RWPE1 (cell line): Measurements from ENCODE around the gene ZSCAN22.

Experiments
- CTCF ChIA-PET: fragments of 350-600 bp; sonication (Branson Sonifier 250); formaldehyde crosslinking; extraction: SDS; loops from one replicate; lab custom pipeline; 2021; lab: Yijun Ruan, JAX
- POLR2A ChIA-PET: fragments of 400-600 bp; formaldehyde crosslinking; extraction: SDS; loops from one replicate; lab custom pipeline; 2020; ENCODE audit warnings: antibody characterized with exemption; ENCODE audit not compliant: low non-redundant PET; lab: Yijun Ruan, JAX
- DNase-seq: peaks from one replicate; pipeline ENCODE4 v3.0.0; 2012; ENCODE audit warnings: low spot score
- H3K27ac ChIP-seq: fragments of 450-650 bp; 2 replicates; pipeline ENCODE4 v1.5.1; 2017
- TF ChIP-seq, protein P1 (sequence below): fragments of 450-650 bp; conservative IDR thresholded peaks from 2 replicates; pipeline ENCODE4 v1.5.1; 2017; ENCODE audit warnings: low read depth, mild to moderate bottlenecking

Gene ZSCAN22

DNA sequence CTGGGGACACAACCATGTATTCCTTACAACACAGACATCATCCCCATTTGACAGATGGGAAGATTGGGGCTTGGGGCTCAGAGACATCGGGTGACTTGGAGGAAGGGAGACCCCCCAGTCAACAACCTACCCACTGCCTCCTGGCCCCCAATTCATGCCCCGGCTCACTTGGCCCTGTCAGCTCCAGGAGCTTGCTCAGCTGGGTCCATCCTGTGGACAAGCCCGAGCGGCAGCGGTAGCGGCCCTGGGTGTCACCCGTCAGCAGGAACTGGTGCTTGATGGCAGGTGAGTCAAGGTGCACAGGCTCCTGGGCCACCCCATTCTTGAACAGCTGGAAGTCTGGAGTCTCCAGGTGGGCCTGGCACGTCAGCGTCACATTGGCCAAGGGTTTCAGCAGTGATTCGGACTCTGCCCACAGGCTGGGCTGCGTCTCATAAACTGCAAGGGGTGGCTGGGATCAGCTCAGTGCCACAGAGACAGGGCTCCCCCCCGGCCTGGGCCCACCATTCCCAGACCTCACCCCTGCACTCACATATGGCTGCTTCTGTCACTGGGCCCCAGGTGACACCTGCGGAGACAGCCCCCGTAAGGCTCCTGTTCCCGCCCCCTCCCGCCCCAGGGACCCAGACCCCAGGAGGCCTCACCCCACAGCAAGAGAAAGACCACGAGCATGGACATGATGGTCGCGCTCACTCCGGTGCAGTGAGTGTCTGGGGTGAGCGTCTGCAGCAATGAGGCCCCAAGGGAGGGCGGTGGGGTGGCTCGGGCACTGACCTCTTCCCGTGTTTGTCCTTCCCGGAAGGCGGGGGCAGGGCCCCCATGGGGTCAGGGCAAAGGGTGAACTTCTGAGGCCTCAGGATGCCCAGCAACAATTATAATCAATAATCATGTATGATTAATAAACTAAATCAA lies 26.2 kb downstream of the ZSCAN22 start, which contains the start of gene A1BG:
A1BG (minus strand) TSS at position 733 of the 912 bp plus-strand sequence; CDS start at position 678, 55 bp downstream.
- no peak for DNase-seq
- POLR2A ChIA-PET, result interaction anchor here (0.6 kb wide), 1 partner anchor 10 kb away, joined by 4 read pairs; no protein-coding TSS in a partner anchor
- CTCF ChIA-PET, result no interaction called here
- no peak within 1 kb of the TSS for H3K27ac ChIP-seq
- TF ChIP-seq, protein P1, sequence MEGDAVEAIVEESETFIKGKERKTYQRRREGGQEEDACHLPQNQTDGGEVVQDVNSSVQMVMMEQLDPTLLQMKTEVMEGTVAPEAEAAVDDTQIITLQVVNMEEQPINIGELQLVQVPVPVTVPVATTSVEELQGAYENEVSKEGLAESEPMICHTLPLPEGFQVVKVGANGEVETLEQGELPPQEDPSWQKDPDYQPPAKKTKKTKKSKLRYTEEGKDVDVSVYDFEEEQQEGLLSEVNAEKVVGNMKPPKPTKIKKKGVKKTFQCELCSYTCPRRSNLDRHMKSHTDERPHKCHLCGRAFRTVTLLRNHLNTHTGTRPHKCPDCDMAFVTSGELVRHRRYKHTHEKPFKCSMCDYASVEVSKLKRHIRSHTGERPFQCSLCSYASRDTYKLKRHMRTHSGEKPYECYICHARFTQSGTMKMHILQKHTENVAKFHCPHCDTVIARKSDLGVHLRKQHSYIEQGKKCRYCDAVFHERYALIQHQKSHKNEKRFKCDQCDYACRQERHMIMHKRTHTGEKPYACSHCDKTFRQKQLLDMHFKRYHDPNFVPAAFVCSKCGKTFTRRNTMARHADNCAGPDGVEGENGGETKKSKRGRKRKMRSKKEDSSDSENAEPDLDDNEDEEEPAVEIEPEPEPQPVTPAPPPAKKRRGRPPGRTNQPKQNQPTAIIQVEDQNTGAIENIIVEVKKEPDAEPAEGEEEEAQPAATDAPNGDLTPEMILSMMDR, result no peak

DNA sequence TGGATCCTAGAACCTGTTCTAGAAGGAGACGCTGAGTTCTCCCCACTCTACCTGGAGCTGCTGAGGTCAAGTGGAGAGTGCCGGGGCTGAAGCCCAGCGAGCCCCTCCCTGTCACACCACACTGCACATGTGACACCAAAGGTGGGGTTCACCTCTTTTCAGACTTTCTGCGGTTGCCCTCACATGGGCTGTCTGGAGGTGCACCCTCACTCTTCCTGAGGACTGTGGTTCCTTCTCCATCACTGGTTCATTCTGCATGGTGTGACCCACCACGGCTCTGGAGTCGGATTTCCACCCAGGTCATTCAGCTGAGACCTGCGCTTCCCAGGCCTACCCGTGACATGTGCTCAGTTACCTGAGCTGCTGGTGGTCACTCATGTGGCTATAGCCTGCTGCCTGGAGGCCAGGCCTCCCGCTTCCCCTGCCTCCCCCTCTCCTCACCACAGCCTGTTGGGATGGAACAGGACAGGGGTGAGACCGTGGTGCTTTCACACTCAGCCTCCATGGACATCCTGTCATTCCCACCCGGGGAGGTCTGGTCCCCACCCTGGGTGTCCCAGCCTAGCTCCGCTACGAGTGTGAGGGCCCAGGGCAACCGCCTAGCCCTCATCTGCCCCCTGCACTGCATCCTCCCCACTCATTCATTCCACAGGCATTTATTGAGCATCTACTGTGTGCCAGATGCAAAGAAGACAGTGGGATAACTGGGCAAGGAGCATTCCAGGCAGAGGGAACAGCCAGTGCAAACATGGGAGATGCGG lies 27.1 kb downstream of the ZSCAN22 start:
- TF ChIP-seq, protein P1, result no peak
- DNase-seq, result no peak
- ChIA-PET CTCF (interaction anchor here (0.6 kb wide), 1 partner anchor 345 kb away, joined by 3 read pairs; no protein-coding TSS in a partner anchor), POLR2A (no interaction called here)
- H3K27ac ChIP-seq, result no peak overlapping the region

DNA sequence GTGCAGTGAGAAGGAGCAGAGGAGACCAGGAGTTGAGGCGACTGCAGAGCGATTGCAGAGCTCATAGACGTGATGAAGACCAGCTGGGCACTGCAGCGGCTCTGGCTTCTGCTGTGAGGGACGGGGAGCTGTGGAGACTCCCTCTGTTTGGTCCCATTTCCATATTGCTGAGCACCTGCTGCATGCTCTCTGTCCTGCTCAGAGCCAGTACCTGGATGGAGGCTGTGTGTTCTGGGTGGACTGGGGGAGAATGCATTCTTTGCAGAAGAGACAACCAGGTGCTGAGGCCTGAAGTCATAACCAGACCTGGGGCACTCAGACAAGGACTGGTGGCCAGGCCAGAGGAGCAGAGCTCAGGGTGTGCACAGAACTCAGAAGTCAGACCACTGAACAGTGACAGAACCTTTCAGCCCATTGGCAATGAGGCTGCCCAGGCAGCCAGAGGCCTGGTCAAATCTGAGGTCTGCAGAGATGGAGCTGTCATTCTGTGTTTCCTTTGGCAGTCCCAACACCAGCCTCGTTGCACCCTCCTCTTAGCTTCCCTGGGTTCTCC lies 27.8 kb downstream of the ZSCAN22 start:
- DNase-seq, result no peak
- POLR2A ChIA-PET, result no interaction called here
- no peak overlapping the region; the same call in 1 of the 2 replicates for H3K27ac ChIP-seq
- TF ChIP-seq, protein P1, result no peak
- CTCF ChIA-PET, result no interaction called here

DNA sequence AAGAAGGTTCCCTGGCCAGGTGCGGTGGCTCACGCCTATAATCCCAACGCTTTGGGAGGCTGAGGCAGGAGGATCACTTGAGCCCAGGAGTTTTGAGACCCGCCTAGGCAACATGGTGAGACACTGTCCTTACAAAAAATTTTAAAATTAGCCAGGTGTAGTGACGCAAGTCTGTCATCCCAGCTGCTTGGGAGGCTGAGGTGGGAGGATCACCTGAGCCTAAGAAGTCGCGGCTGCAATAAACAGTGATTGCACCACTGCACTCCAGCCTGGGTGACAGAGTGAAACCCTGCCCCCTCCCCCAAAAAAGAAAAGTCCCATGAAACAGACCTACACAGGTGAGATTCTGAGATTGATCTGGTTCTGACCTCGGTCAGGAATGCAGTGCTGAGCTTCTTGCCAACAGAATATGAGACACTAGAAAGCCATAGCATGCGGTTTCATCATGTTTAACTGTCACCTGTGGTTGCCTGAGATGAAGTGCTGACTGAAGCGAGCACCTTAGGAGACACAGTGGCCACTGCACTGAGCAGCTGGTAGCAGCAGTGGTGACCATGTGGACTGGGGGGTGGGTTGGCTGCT lies 28.5 kb downstream of the ZSCAN22 start:
- ChIA-PET POLR2A (interaction anchor here (0.6 kb wide), 1 partner anchor 165 kb away, joined by 3 read pairs; no protein-coding TSS in a partner anchor), CTCF (no interaction called here)
- H3K27ac ChIP-seq, result no peak overlapping the region

DNA sequence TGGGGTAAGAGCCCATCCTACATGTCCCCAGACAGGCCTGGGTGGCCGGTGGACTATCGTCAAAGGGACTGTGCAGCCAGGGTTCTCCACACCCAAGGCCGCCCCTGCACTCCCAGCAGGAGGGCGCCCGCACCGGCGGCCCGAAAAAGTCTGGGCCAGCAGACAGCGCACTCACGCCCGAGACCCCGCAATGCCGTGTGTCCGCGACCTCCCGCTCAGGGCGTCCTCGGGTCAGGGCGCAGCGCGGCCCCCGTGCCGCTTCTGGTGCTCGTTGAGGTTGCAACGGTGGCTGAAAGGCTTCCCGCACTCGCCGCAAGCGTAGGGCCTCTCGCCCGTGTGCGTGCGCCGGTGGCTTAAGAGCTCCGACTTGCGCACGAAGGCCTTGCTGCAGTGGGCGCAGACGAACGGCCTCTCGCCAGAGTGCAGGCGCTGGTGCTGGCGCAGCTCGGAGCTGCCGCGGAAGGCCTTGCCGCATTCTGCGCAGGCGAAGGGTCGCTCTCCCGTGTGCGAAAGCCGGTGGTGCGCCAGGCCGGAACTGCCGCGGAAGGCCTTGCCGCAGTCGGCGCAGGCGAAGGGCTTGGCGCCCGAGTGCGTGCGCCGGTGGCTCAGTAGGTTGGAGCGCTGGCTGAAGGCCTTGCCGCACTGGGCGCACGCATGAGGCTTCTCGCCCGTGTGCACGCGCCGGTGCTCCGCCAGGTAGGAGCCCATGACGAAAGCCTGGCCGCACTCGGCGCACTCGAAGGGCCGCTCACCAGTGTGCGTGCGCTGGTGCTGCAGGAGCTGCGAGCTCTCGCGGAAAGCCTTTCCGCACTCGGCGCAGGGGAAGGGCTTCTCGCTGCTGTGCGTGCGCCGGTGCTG lies 29.3 kb downstream of the ZSCAN22 start:
- ChIA-PET POLR2A (interaction anchor here (0.6 kb wide), 1 partner anchor 164 kb away, joined by 3 read pairs; no protein-coding TSS in a partner anchor), CTCF (no interaction called here)
- DNase-seq, result no peak
- H3K27ac ChIP-seq, result no peak overlapping the region
- TF ChIP-seq, protein P1, result no peak

More for the DNA sequence above, 28.5 kb downstream of the ZSCAN22 start:
- DNase-seq, result no peak
- TF ChIP-seq, protein P1, result no peak
